Mesendoderm (in vitro differentiated cells): Measurements from ENCODE around the gene RBM19.

ENCODE experiments used
- DNase-seq: peaks from one replicate; pipeline ENCODE4 v3.0.0; 2013
- H2AK5ac ChIP-seq: 2 replicates; pipeline ENCODE4 v1.6.1; 2013; ENCODE audit warnings: low read length, inconsistent platforms
- H2BK120ac ChIP-seq: 2 replicates; pipeline ENCODE4 v1.6.1; 2013; ENCODE audit warnings: low read depth, mild to moderate bottlenecking, low read length, moderate library complexity, mixed read lengths
- H2BK15ac ChIP-seq: replicated peaks from 2 replicates; pipeline ENCODE4 v1.6.1; 2013; ENCODE audit warnings: low read depth, mild to moderate bottlenecking, moderate library complexity
- H2BK5ac ChIP-seq: 2 replicates; pipeline ENCODE4 v1.6.1; 2013; ENCODE audit warnings: low read length, inconsistent platforms
- H3K18ac ChIP-seq: 2 replicates; pipeline ENCODE4 v1.6.1; 2013; ENCODE audit warnings: mild to moderate bottlenecking, low read length, mixed read lengths
- H3K23ac ChIP-seq: one replicate; pipeline ENCODE4 v1.6.1; 2013; ENCODE audit warnings: low read length
- H3K27ac ChIP-seq: 2 replicates; pipeline ENCODE4 v1.5.1; 2013; ENCODE audit warnings: low read depth, mild to moderate bottlenecking, inconsistent platforms, low read length, moderate library complexity
- H3K27me3 ChIP-seq: 2 replicates; pipeline ENCODE4 v1.6.1; 2013; ENCODE audit warnings: low read length, control low read depth, mild to moderate bottlenecking, inconsistent platforms; ENCODE audit not compliant: insufficient read depth, poor library complexity
- H3K36me3 ChIP-seq: 2 replicates; pipeline ENCODE4 v1.6.1; 2013; ENCODE audit warnings: low read length, inconsistent platforms; ENCODE audit not compliant: control insufficient read depth, insufficient read depth
- H3K4ac ChIP-seq: one replicate; pipeline ENCODE4 v1.6.1; 2013; ENCODE audit warnings: low read depth, mild to moderate bottlenecking, low read length, moderate library complexity
- H3K4me1 ChIP-seq: 2 replicates; pipeline ENCODE4 v1.6.1; 2013; ENCODE audit warnings: low read depth, low read length, inconsistent platforms; ENCODE audit not compliant: control insufficient read depth
- H3K4me2 ChIP-seq: 2 replicates; pipeline ENCODE4 v1.6.1; 2013; ENCODE audit warnings: low read length
- H3K4me3 ChIP-seq: 2 replicates; pipeline ENCODE4 v1.5.1; 2013; ENCODE audit warnings: mild to moderate bottlenecking, low read length
- H3K56ac ChIP-seq: one replicate; pipeline ENCODE4 v1.6.1; 2013; ENCODE audit warnings: low read length
- H3K79me1 ChIP-seq: 2 replicates; pipeline ENCODE4 v1.6.1; 2013; ENCODE audit warnings: low read length, inconsistent platforms
- H3K79me2 ChIP-seq: 2 replicates; pipeline ENCODE4 v1.6.1; 2013; ENCODE audit warnings: mild to moderate bottlenecking, low read length; ENCODE audit not compliant: control insufficient read depth, insufficient read depth
- H3K9ac ChIP-seq: 2 replicates; pipeline ENCODE4 v1.6.1; 2013; ENCODE audit warnings: low read length, inconsistent platforms
- H4K5ac ChIP-seq: one replicate; pipeline ENCODE4 v1.6.1; 2013; ENCODE audit warnings: low read length
- H4K8ac ChIP-seq: one replicate; pipeline ENCODE4 v1.6.1; 2013; ENCODE audit warnings: low read depth, mild to moderate bottlenecking, control low read depth, low read length, moderate library complexity
- WGBS: extraction: QIAGEN DNeasy Blood & Tissue Kit; methylation state at CpG from one replicate; pipeline ENCODE4 v1.1.7; 2013; ENCODE audit warnings: low lambda C conversion rate, missing lambda C conversion rate; ENCODE audit not compliant: insufficient coverage; ENCODE audit errors: extremely low coverage; 5-methylcytosine and 5-hydroxymethylcytosine counted together

Gene RBM19

GRCh38 chr12:114006482-114007425 lies 40.6 kb upstream of the RBM19 start:
- Histone ChIP-seq H3K9ac (no peak overlapping the region), H3K4ac (no peak overlapping the region), H2AK5ac (no peak overlapping the region), H3K27ac (no peak overlapping the region), H3K23ac (no peak overlapping the region), H3K79me2 (no peaks in the 10 kb centered on the region), H2BK120ac (no peak overlapping the region), H2BK5ac (no peak overlapping the region), H3K79me1 (no peaks in the 10 kb centered on the region), H3K36me3 (no peaks in the 10 kb centered on the region), H3K4me2 (no peak overlapping the region), H3K18ac (no peak overlapping the region), H3K27me3 (no peaks in the 10 kb centered on the region), H4K5ac (no peak overlapping the region), H3K56ac (no peak overlapping the region), H4K8ac (no peak overlapping the region), H2BK15ac (no peak overlapping the region), H3K4me1 (no peaks in the 10 kb centered on the region), H3K4me3 (no peak overlapping the region)
- peak; percentile 7 for DNase-seq
- WGBS, result no CpG with 5 or more reads among the region's 11 CpGs

- no peaks in the 10 kb centered on the region for H3K36me3 ChIP-seq
- DNase-seq, result no peak
- no peak overlapping the region for H2BK120ac ChIP-seq
- H3K4me3 ChIP-seq, result no peak overlapping the region
- no peak overlapping the region for H3K4ac ChIP-seq
- no peak overlapping the region for H3K9ac ChIP-seq
- no peaks in the 10 kb centered on the region for H3K27me3 ChIP-seq
- H3K18ac ChIP-seq, result no peak overlapping the region
- H2AK5ac ChIP-seq, result no peak overlapping the region
- no peak overlapping the region for H3K27ac ChIP-seq
- no peaks in the 10 kb centered on the region for H3K79me1 ChIP-seq
- no peak overlapping the region for H3K23ac ChIP-seq
- no peaks in the 10 kb centered on the region for H3K79me2 ChIP-seq
- no peak overlapping the region for H4K5ac ChIP-seq
- no peak overlapping the region for H3K4me2 ChIP-seq
- no peak overlapping the region for H4K8ac ChIP-seq
- H2BK5ac ChIP-seq, result no peak overlapping the region
- no peak overlapping the region for H3K56ac ChIP-seq
- no peaks in the 10 kb centered on the region for H3K4me1 ChIP-seq
- WGBS, result no CpG with 5 or more reads among the region's 3 CpGs
- H2BK15ac ChIP-seq, result no peak overlapping the region
Observed at GRCh38 chr12:114004402-114004801, 38.3 kb upstream of the RBM19 start.

GRCh38 chr12:114003286-114003685 lies 37.2 kb upstream of the RBM19 start:
- no CpG with 5 or more reads among the region's 5 CpGs for WGBS
- DNase-seq, result no peak
- H3K4me1 ChIP-seq, result no peaks in the 10 kb centered on the region
- H3K9ac ChIP-seq, result no peak overlapping the region
- no peak overlapping the region for H2BK120ac ChIP-seq
- no peak overlapping the region for H3K4me3 ChIP-seq
- H3K27me3 ChIP-seq, result no peaks in the 10 kb centered on the region
- H2BK5ac ChIP-seq, result no peak overlapping the region
- no peak overlapping the region for H3K23ac ChIP-seq
- no peak overlapping the region for H3K18ac ChIP-seq
- no peak overlapping the region for H4K8ac ChIP-seq
- H3K4ac ChIP-seq, result no peak overlapping the region
- H3K79me1 ChIP-seq, result no peaks in the 10 kb centered on the region
- H4K5ac ChIP-seq, result no peak overlapping the region
- no peaks in the 10 kb centered on the region for H3K36me3 ChIP-seq
- no peak overlapping the region for H3K56ac ChIP-seq
- no peak overlapping the region for H2BK15ac ChIP-seq
- H3K27ac ChIP-seq, result no peak overlapping the region
- H3K4me2 ChIP-seq, result no peak overlapping the region
- no peak overlapping the region for H2AK5ac ChIP-seq
- H3K79me2 ChIP-seq, result no peaks in the 10 kb centered on the region

- H3K4me2 ChIP-seq, result no peak overlapping the region
- no CpG with 5 or more reads among the region's 5 CpGs for WGBS
Observed at GRCh38 chr12:114001511-114002340, 35.6 kb upstream of the RBM19 start.

GRCh38 chr12:114000861-114001260 lies 34.7 kb upstream of the RBM19 start:
- H3K23ac ChIP-seq, result no peak overlapping the region
- no peaks in the 10 kb centered on the region for H3K79me1 ChIP-seq
- H2BK120ac ChIP-seq, result no peak overlapping the region
- no peak overlapping the region for H3K4me2 ChIP-seq
- no peak overlapping the region for H3K4ac ChIP-seq
- no peak overlapping the region for H2BK5ac ChIP-seq
- no peak overlapping the region for H3K9ac ChIP-seq
- H3K4me3 ChIP-seq, result no peak overlapping the region
- no peak overlapping the region for H2BK15ac ChIP-seq
- H4K5ac ChIP-seq, result no peak overlapping the region
- no peaks in the 10 kb centered on the region for H3K27me3 ChIP-seq
- no peaks in the 10 kb centered on the region for H3K36me3 ChIP-seq
- no peaks in the 10 kb centered on the region for H3K79me2 ChIP-seq
- WGBS, result no CpG with 5 or more reads among the region's 8 CpGs
- no peak for DNase-seq
- no peak overlapping the region for H2AK5ac ChIP-seq
- no peaks in the 10 kb centered on the region for H3K4me1 ChIP-seq
- no peak overlapping the region for H3K27ac ChIP-seq
- no peak overlapping the region for H4K8ac ChIP-seq
- no peak overlapping the region for H3K56ac ChIP-seq
- no peak overlapping the region for H3K18ac ChIP-seq

More at GRCh38 chr12:114001511-114002340, 35.6 kb upstream of the RBM19 start:
- Histone ChIP-seq H3K36me3 (no peaks in the 10 kb centered on the region), H3K9ac (no peak overlapping the region), H2BK15ac (no peak overlapping the region), H3K56ac (no peak overlapping the region), H3K4ac (no peak overlapping the region), H3K27ac (no peak overlapping the region), H2AK5ac (no peak overlapping the region), H3K4me1 (no peaks in the 10 kb centered on the region), H4K5ac (no peak overlapping the region), H3K23ac (no peak overlapping the region), H4K8ac (no peak overlapping the region), H3K4me3 (no peak overlapping the region), H2BK5ac (no peak overlapping the region), H2BK120ac (no peak overlapping the region), H3K79me2 (no peaks in the 10 kb centered on the region), H3K27me3 (no peaks in the 10 kb centered on the region), H3K79me1 (no peaks in the 10 kb centered on the region), H3K18ac (no peak overlapping the region)
- no peak for DNase-seq
